AG20443 (cell line): ENCODE results near the gene SWSAP1.
A peak's percentile ranks its signal among the peaks of the same experiment; 100 is the strongest.
"Not testable (repeated sequence)": the region's sequence is repeated elsewhere in the genome, so short reads cannot be mapped to it uniquely, and the experiment has no call there.

Experiments
- DNase-seq: peaks from one replicate; pipeline ENCODE4 v3.0.0; 2012; ENCODE audit warnings: low spot score, mixed read lengths

The SWSAP1 gene, protein sequence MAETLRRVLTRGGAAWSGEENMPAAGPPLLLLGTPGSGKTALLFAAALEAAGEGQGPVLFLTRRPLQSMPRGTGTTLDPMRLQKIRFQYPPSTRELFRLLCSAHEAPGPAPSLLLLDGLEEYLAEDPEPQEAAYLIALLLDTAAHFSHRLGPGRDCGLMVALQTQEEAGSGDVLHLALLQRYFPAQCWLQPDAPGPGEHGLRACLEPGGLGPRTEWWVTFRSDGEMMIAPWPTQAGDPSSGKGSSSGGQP

DNA sequence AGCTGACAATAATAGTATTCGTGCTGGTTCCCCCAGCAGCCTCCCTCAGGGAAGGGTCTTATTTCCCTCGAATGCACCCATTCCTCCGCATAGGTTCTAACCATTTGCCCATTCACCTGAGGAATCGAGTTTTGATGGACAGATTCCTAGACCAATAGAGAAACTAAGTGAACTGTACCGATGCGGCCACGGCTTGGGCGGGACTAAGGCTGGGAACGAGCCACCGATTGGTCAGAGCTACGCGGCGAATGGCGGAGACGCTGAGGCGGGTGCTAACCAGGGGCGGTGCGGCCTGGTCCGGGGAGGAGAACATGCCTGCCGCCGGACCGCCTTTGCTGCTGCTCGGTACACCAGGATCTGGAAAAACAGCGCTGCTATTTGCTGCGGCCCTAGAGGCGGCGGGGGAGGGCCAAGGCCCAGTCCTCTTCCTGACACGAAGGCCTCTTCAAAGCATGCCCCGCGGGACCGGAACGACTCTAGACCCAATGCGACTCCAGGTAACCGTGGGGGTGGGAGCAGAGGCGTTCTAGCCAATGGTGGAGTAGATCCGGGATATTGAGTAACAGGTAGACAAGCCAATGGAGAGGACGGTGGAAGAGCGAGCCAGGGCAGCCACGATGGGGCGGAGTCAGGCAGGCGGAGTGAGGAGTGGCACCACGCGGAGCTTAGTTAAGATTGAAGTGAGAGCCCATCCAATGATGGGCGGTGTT is at the start of gene SWSAP1:
Gene SWSAP1 (plus strand): TSS at position 234 of the 710 bp plus-strand sequence. CDS start 15 bp downstream, at position 249.
- peak; percentile 97 for DNase-seq

DNA sequence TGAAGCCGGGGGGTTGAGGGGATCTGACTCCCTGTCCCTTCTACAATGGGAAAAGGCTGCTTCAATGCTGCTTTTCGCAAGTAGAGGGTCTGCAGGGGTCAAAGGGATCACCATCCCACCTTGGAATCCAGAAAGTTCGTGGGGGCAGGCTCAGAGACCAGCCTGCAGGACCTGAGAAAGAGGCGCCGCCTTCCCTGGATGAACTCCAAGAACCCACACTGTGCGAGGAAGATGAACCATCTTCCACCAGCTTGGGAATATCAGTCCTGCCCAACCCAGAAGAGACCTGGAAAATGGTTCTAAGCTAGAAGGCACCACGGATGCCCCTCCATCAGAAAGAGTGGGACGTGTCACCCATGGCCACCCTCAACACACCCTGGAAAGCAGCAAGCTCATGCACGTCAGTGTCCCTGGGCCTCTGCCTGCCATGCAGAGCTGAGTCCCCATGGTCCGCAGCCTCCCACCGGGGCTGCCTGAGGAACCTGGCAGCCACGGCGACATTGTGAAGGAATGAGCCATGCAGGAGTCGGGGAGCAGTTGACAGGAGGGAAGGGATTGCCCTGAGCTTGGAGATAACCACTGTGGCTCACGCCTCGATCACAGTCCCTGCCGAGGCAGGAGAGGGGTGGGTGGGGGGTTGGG is 49.6 kb upstream of the SWSAP1 start:
- DNase-seq = no peak

DNA sequence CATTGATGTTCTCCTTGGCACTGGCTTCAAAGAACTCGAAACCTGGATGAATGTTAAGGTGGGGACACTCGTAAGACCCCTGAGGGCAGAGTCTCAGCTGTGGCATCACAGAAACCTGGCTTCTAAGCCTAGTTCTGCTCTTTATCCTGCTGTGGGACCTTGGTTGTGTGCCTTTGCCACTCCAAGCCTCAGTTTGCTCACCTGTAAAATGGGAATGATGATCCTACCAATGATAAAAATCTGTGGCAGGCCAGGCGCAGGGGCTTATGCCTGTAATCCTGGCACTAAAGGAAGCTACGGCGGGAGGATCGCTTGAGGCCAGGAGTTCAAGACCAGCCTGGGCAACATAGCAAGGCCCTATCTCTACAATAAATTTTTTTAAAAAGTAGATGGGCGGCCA is 48.9 kb upstream of the SWSAP1 start:
- DNase-seq = no peak

DNA sequence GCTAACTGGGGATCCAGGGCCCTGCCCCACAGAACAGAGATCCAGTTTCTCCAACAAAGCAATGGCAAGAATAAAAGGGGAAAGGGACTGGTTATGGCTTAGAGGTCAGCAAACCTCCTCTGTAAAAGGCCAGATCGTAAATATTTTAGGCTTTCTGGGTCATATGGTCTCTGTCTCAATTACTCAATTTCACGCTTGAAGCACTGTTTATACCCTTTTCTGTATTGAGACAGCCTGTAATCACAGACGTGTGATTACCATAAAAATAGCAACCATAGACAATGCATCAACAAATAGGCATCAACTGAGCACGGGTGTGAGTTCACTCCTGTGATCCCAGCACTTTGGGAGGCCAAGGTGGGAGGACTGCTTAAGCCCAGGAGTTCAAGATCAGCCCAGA is 44.3 kb upstream of the SWSAP1 start:
- no peak for DNase-seq

DNA sequence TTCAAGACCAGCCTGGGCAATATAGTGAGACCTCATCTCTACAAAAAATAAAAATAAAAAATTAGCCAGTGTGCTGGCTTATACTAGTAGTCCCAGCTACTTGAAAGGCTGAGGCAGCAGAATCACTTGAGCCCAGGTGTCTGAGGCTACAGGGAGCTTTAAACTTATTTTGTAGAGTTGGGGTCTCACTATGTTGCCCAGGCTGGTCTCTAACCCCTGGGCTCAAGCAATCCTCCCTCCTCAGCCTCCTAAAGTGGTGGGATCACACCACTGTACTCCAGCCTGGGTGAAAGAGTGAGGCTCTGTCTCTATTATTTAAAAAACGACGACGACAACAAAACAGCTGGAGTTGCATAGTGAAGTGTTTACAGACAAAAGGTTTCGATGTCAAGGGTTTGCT is 43.0 kb upstream of the SWSAP1 start:
- no peak for DNase-seq

DNA sequence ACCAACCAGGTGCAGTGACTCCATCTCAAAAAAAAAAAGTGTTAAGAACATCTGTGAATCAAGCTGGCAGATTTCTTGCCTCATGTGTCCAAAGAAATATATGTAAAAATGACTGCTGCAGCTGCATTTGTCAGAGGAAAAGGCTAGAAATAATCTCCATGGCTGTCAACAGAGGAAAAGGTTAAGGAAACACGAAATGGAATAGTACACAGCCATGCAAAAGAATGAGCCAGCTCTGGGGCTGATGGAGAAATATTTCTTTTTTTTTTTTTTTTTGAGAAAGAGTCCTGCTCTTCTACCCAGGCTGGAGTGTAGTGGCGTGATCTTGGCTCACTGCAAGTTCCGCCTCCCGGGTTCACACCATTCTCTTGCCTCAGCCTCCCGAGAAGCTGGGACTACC is 41.6 kb upstream of the SWSAP1 start:
- DNase-seq = no peak

DNA sequence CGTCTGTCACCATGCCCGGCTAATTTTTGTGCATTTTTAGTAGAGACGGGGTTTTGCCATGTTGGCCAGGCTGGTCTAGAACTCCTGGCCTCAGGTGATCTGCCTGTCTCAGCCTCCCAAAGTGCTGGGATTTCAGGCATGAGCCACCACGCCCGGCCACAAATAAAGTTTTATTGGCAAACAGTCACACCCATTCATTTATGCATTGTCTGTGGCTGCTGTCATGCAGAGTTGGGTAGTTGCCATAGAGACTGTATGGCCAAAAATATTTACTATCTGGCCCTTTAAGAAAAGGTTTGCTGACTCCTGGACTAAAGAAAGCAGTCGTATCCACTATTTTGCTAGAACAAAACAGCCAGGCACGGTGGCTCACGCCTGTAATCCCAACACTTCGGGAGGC is 40.6 kb upstream of the SWSAP1 start:
- not testable (repeated sequence) for DNase-seq

DNA sequence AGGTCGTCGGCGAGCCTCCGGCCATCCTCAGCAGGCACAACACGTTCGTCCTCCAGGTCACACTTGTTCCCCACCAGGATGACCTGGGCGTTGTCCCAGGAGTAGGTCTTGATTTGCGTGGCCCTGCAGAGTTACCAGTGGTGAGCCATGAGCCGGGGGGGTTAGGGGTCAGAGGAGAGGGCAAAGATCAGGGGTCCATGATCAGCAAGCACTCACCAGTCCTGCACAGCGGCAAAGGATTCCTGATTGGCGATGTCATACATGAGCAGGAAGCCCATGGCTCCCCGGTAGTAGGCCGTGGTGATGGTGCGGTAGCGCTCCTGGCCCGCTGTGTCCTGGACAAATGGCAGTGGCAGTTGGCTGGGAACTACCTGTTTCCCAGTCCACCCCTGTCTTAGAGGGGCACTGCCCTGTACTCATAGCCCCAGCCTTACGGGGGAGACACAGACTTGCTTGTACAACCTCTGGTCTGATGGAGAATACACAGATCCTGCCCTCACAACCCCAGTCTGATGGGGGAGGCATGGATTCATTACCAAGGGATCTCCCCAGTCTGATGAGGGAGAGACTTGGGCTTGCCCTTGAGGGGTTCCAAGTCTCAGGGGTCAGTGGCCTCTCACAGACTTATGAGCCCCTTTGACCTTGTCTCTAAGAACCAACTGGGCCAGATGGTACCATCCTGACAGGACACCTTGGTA is 38.9 kb upstream of the SWSAP1 start:
- no peak for DNase-seq

DNA sequence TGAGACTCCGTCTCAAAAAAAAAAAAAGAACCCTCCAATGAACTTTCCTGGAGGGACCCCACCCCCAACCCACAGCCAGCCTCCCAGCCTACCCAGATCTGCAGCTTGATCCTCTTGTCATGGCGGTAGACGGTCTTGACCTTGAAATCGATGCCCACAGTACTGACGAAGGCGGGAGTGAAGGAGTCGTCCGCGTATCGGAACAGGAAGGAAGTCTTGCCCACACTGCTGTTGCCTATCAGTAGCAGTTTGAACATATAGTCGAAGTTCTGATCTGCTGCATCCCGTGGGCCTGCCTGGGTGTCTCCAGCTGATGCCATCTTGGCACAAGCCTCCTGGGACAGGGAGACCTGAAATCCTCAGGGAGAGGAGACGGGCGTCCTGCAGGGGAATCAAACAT is 37.4 kb upstream of the SWSAP1 start:
- no peak for DNase-seq

DNA sequence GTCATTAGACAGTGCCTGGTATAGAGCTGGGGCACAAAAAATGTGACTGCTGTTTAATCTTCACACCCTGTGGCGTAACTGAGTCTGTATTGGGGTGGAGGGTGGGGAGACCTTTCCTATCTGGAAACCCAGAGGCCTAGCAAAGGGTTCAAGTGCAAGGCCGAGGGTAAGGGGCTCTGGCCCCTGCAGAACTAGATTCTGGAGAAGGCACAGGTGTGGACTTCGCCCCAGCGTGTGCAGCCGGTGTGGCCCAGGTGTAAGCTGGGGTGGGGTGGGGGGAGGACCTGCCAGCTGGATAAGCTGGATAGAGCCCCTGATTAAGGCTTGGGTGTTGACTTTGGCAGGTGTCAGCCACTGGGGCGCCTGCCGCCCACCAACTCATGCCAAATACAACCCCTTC is 36.3 kb upstream of the SWSAP1 start:
- no peak for DNase-seq

DNA sequence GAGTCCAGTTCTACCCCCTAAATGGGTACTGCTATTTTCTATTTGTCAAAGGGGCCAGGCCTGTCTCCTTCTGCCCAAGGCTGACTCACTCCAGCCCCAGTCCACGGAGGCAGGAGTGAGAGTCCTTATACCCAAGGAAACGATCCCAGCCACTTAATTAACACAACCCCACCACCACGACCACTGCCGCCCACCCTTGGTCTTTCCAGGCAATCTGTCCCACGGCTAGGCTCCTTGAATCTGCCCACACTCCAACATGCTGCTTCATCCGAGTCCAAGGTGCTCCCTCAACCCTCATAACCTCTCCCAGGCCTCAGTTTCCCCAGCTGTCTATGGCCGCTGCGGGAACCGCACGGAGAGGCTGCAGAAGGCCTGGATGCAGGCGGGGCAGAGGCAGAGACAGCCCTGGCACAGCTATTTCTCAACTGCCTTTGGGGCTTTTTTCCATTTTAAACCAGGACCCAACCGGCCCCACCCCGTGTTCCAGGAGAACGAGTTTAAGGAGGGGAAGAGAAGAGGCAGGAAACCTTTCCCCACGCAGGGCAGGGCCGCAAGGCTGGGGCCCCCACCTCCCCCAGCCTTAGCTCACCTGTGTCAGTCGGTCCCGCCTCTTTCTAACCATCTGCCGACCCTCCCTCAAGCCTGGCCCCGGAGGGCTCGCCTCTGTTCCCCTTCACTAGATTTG is 35.8 kb upstream of the SWSAP1 start:
- DNase-seq = peak; percentile 31

DNA sequence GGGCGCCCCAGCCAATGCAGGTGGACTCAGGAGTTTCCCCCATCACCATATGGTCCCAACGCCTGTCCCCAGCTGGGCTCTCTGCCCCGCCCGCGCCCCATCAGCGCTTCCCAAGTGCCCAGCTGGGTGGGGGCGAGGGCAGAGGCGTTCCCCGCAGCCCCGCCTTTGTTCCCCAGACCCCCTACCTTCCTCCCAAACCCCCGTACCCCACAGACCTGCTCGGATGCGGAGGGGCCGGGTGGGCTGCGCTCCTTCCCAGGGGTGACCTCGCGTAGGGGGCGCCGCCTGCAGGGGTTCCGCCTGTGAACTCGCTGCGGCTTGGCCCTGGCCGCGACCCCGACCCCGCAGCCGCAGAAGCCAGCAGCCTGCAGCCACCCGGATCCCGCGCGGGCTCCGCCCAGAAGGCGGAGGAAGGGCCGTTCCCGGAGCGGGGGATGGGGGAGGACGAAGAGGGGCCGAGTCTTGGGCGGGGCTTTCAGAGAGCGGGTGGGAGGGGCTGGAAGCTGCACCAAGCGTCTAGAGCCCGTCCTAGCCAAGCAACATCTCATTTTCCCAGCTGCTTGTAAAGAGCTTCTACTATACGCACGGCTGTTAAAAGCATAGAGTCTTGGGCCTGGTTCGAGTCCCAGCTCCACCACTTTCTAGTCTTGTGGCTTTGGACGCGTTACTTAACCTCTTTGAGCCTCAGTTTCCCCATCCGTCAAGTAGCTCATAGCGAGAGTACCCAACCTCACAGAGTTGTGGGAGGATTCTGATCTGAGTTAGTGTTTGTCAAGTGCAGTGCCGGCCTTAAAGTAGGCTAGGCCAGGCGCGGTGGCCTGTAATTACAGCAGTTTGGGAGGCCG is 35.0 kb upstream of the SWSAP1 start, which contains the start of gene RAB3D:
Gene RAB3D (minus strand): TSS at position 404 of the 845 bp plus-strand sequence. CDS start 2,258 bp downstream, outside the sequence.
- DNase-seq = peak; percentile 97

DNA sequence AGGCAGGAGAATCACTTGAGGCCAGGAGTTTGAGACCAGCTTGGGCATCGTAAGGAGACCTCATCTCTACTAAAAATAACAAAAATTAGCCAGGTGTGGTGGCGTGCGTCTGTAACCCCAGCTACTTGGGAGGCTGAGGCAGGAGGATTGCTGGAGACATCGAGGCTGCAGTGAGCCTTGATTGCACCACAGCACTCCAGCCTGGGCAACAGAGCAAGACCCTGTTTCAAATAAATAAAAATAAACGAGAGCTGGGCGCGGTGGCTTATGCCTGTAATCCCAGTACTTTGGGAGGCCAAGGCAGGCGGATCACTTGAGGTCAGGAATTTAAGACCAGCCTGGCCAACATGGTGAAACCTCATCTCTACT is 34.4 kb upstream of the SWSAP1 start:
- DNase-seq = not testable (repeated sequence)

DNA sequence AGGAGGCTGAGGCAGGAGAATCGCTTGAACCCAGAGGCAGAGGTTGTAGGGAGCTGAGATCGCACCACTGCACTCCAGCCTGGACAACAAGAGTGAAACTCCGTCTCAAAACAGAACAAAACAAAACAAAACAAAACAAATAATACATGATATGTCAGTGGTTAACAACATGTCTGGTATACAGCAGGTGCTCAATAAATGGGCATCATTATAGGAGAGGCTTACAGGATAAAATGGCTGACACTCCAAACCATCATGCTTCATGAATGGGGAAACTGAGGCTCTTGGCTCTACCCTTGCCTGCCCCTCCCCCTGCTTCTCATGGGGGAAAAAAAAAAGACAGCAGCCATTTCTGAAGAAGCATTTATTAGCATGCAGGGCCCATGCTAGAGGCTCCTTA is 32.0 kb upstream of the SWSAP1 start:
- DNase-seq = no peak

DNA sequence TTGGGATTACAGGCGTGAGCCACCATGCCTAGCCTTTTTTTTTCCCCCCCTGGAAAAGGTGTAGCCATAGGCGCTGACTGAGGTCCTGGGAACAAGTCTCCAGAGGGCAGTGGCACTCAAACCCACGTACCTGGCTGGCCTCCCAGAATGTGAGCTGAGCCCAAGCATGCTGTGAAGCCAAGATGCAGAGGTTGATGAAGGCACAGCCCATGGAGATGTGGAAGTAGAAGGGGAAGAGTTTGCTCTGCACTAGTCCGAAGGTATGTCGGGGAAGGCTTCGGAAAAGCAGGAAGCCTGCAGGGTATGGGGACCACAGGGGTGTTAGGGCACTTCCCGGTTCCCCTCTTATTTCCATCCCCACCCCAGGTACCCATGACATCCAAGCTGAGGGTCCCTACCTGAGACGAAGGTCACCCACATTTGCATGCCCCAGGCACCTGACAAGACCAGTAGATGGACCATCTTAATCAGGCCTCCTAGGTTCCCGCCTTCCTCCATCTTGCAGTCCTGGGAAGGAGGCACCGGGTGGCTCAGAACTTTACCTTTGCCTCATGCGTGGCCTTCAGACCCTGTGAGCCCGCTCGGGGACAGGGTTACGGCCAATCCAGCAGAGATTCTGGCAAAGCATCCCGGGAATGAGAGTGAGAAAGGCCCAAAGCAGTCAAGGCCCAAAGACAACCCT is 29.2 kb upstream of the SWSAP1 start:
- no peak for DNase-seq

DNA sequence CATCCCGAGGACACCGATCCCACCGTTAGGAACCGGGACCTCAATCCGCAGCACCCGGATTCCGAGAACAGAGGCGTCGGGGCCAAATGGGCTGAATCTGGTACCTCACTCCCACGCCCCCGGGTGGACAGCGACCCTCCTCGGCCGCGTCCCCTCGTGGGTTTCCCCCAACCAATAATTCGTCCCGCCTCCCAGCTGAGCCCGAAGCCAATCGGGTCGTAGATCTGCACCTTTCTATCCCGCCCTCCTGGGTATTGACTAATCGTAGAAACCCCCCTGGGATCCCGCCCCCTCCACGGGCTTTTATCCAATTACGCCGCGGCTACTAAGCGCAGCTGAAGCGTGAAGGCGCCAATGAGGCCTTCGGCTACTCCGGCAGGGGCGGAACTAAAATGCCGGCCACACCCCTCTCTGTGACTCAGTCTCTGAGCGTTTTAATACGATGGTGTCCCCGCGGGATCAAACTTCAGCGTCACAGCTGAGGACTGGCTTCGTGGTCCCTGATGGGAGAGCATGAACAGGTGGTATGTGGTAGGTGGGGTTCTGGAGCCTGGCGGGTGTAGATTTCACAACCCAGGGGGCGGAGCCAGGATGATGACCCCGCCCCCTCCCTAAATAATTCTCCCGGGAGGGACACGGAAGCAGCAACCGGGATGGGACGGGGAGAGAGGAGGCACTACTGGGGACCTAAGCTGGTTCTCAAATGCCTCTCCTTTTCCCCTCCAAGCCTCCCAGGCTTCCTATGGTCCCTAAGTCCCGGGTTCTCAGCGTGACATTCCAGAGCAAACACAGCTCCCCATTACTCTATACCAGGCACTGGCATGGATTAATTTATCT is 28.1 kb upstream of the SWSAP1 start, which contains the start of the genes CCDC159 and TMEM205:
Gene CCDC159 (plus strand): TSS at position 416 of the 837 bp plus-strand sequence. CDS start 88 bp downstream, at position 504.
Gene TMEM205 (minus strand): TSS at position 165 of the 837 bp plus-strand sequence. CDS start 649 bp downstream, outside the sequence.
- peak; percentile 95 for DNase-seq

DNA sequence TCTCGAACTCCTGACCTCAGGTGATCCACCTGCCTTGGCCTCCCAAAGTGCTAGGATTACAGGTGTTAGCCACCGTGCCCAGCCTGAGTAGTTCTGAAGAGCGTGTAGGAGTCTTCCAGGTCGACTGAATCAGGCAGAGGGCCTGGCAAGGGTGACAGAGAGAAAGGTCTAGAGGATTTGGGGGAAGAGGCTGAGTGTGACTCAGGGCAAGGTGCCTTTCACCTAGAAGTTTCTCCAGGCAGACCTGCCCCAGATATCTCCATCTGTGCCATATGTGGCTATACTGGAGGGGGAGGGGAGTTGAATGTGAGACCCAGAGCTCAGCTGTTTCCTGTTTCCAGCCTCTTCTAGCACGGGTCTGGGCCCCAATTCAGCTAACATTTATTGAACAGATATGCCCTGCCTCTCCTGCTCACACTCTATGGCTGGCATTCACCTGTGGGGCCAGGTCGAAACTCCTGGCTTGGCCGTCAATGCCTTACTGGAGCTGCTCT is 26.9 kb upstream of the SWSAP1 start:
- DNase-seq = no peak

DNA sequence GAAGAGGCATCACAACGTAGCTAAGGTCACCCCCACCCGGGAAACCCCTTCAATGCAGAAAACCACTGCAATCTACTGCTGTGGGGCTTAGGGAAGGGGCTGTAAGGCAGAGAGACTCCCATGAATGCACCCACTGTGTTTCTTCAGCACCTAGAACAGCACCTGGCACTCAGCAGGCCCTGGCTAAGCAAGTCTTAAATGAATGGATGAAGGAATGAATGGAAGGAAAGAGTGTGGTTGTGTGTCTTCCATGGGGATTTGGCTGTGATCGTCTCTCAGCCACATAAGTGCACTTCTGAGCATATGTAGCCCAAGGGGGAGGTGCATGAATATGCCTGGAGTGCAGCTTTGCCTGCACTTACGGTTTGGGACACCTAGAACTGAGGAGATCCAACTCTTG is 25.3 kb upstream of the SWSAP1 start:
- no peak for DNase-seq

DNA sequence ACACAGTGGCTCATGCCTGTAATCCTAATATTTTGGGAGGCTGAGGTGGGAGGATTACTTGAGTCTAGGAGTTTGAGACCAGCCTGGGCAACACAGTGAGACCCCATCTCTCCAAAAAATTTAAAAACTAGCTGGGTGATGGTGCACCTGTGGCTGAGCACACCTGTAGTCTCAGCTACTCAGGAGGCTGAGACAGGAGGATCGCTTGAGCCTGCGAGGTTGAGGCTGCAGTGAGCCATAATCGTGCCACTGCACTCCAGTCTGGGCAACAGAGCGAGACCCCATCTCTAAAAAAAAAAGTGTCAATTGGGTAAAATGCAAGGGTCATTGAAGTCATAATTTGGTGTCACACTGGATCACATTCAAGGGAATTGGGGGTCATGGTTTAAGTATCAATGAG is 20.4 kb upstream of the SWSAP1 start:
- DNase-seq = not testable (repeated sequence)
